Measurements from ENCODE around the gene VWA5B1. TPM values are rescaled to one million over a fixed set of nuclear protein-coding genes. Genes with fewer than 3 reads are reported as not detected.

VWA5B1 gene
- total RNA-seq, 4 donors from 2014 or later: not detected

DNA sequence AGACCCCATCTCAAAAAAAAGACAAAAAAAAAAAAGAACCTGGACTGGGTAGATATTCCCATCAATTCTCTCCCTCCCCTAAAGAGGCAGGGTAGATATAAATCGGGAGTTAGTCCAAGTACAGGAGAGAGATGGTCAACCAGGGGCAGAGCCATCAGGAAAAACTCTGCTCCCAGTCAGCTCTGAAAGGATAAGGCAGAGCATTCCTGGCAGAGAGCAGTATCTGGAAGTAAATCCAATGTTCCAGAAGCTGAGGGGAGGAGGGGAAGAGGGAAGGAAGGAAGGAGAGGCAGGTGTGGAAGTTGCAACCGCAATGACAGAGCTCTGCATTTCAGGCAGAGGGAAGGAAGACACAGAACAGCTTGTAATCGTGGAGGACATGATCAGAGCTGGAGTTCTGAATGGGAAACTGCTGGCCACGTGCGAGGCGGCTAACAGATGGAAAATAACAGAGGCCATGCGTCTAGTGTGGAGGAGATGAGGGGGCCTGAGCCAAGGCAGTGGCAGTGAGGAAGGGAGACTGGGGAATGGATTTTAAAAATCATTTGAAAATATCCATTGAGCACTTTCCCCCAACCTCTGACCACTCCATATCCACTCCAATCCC is 15.3 kb upstream of the VWA5B1 start:
- H3K4me3 ChIP-seq: no peak overlapping the region
- intact Hi-C loops (cut with DNase I): no loop called here
- H3K4me1 ChIP-seq: no peaks in the 10 kb centered on the region
- peaks cover 0 to 26% (median 0%) of the 10 kb centered on the region in 4 donors for H3K27me3 ChIP-seq
- 32 to 42% methylated on average over 6 of the region's 7 CpGs for WGBS, 2 donors
- H3K9me3 ChIP-seq: no peaks in the 10 kb centered on the region
- TF ChIP-seq, protein P1, sequence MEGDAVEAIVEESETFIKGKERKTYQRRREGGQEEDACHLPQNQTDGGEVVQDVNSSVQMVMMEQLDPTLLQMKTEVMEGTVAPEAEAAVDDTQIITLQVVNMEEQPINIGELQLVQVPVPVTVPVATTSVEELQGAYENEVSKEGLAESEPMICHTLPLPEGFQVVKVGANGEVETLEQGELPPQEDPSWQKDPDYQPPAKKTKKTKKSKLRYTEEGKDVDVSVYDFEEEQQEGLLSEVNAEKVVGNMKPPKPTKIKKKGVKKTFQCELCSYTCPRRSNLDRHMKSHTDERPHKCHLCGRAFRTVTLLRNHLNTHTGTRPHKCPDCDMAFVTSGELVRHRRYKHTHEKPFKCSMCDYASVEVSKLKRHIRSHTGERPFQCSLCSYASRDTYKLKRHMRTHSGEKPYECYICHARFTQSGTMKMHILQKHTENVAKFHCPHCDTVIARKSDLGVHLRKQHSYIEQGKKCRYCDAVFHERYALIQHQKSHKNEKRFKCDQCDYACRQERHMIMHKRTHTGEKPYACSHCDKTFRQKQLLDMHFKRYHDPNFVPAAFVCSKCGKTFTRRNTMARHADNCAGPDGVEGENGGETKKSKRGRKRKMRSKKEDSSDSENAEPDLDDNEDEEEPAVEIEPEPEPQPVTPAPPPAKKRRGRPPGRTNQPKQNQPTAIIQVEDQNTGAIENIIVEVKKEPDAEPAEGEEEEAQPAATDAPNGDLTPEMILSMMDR (IDR thresholded peaks at IDR 0.05): no peak
- no peak for TF ChIP-seq POLR2A (IDR thresholded peaks at IDR 0.05)
- no peak overlapping the region for H3K27ac ChIP-seq
- no peak for DNase-seq
- H3K36me3 ChIP-seq: no peaks in the 10 kb centered on the region

DNA sequence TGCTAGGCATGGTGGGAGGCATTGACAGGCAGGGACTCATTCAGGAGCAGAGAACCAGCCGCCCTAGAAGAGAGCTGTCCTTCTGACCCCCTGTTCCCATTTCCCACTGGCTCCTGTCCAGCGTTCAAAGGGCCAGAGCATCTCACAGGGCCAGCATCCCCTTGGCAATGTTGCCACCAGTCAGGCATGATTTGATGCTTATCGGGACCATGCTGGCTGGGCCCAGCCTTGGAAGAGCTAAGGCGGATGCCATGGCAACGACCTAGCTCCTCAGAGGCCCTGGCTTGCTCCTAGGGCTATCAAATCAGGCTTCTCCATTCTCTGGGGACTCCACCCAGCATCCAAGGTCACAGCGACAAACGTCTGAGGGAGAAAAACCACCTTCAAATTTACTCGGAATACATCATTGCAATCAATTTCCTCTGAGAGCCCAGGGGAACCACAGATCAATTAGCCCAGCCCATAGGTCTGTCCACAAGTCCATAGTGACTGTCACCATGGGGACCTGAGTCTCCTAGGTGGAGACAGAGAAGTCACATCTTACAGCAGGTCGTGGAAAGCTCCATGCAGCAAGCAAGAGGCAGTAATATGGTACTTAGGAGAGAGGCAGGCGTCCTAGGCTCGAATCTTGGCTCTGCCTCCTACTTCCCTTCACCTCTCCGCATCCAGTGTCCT is 14.1 kb upstream of the VWA5B1 start:
- H3K27ac ChIP-seq: no peak overlapping the region
- intact Hi-C loops (cut with DNase I): no loop called here
- TF ChIP-seq POLR2A (IDR thresholded peaks at IDR 0.05): no peak
- TF ChIP-seq, protein P1 (IDR thresholded peaks at IDR 0.05): no peak
- DNase-seq: no peak
- WGBS, 2 donors: 57 to 80% methylated on average over 5 of the region's 12 CpGs
- H3K9me3 ChIP-seq: no peaks in the 10 kb centered on the region
- H3K4me3 ChIP-seq: no peak overlapping the region
- H3K27me3 ChIP-seq: peaks cover 0 to 22% (median 0%) of the 10 kb centered on the region in 4 donors
- H3K36me3 ChIP-seq: no peaks in the 10 kb centered on the region
- no peaks in the 10 kb centered on the region for H3K4me1 ChIP-seq

DNA sequence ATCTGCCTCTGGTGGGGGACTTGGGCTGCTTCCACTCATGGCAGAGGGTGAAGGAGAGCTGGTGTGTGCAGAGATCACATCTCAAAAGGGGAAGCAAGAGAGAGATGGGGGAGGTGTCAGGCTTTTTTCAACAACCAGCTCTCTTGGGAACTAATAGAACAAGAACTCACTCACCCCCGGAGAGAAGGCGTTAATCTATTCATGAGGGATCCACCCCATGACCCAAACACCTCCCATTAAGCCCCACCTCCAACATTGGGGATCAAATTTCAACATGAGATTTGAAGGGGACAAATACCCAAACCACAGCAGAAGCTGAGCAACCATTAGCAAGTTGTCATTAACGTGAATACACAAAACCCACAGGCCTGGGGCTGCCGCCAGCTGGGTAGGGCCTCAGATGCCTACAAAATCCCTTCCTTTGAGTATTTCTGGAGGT is 12.0 kb upstream of the VWA5B1 start:
- H3K4me3 ChIP-seq: no peak overlapping the region
- WGBS, 2 donors: 15 to 32% methylated on average over 2 to 4 of the region's 4 CpGs
- H3K27ac ChIP-seq: no peak overlapping the region
- H3K36me3 ChIP-seq: no peaks in the 10 kb centered on the region
- no peaks in the 10 kb centered on the region for H3K9me3 ChIP-seq
- no peaks in the 10 kb centered on the region for H3K4me1 ChIP-seq
- TF ChIP-seq, protein P1 (IDR thresholded peaks at IDR 0.05): no peak
- no peak for TF ChIP-seq POLR2A (IDR thresholded peaks at IDR 0.05)
- intact Hi-C loops (cut with DNase I): no loop called here
- H3K27me3 ChIP-seq: peaks cover 0 to 35% (median 0%) of the 10 kb centered on the region in 4 donors
- DNase-seq: no peak

DNA sequence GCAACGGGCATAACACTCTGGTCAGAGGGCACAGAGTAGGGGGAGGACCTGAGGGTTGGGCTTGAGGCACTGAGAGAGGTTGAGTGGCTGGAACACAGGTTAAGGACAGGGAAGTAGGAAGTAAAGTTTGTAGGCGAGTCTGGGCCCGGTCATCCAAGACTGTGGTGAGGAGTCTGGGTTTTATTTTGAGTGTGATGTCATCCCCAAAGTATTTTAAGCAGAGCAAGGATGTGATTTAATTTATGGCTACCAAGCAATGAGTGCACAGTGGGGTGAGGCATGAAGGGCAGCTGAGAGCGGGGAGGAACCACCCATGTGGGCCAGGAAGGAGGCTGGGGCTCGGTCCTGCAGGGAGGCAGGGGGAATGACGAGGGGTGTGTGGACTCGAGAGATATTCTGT is 11.2 kb upstream of the VWA5B1 start:
- TF ChIP-seq, protein P1 (IDR thresholded peaks at IDR 0.05): no peak
- no peak for TF ChIP-seq POLR2A (IDR thresholded peaks at IDR 0.05)
- Histone ChIP-seq H3K27ac (no peak overlapping the region), H3K27me3 (peaks cover 0 to 42% (median 0%) of the 10 kb centered on the region in 4 donors), H3K36me3 (no peaks in the 10 kb centered on the region), H3K4me1 (no peaks in the 10 kb centered on the region), H3K9me3 (no peaks in the 10 kb centered on the region), H3K4me3 (no peak overlapping the region)
- WGBS, 2 donors: 46 to 66% methylated on average over 7 of the region's 7 CpGs
- intact Hi-C loops (cut with DNase I): no loop called here
- DNase-seq: no peak

DNA sequence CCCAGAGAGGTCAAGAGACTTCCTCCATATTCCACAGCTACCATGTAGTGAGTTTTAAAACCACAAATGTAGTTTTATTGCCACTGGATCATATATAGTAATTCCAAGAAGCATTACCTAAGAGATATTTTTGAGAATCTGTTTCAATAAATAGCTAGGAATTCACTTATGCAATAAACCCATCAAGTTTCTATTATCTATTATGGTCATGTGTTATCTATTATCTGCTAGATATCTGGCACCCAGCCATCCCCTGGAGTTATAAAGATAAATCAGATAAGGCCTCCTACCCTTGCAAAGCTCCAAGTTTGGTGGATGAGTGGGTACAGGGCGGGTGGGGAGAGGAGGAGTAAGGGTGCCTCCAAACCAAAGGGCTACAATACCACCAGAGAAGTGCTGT is 10.3 kb upstream of the VWA5B1 start:
- no peaks in the 10 kb centered on the region for H3K9me3 ChIP-seq
- H3K4me3 ChIP-seq: no peak overlapping the region
- 44% methylated on average over 1 of the region's 1 CpG; no CpG with 5 or more reads in 1 of the 2 donors for WGBS, 2 donors
- H3K4me1 ChIP-seq: no peaks in the 10 kb centered on the region
- no peaks in the 10 kb centered on the region for H3K36me3 ChIP-seq
- H3K27me3 ChIP-seq: peaks cover 0 to 51% (median 0%) of the 10 kb centered on the region in 4 donors
- DNase-seq: no peak
- TF ChIP-seq, protein P1 (IDR thresholded peaks at IDR 0.05): no peak
- no peak for TF ChIP-seq POLR2A (IDR thresholded peaks at IDR 0.05)
- intact Hi-C loops (cut with DNase I): no loop called here
- no peak overlapping the region for H3K27ac ChIP-seq
